ENCODE results near the gene ARID1A.

Gene ARID1A

GRCh38 chr1:26717017-26717491, 21.2 kb downstream of the ARID1A start:
- Histone ChIP-seq H3K4me2 (ENCODE audit: insufficient read depth, low read length) (no peak overlapping the region), H3K4me3 (ENCODE audit: low read depth in 1 of 2, low read length in 2 of 2) (no peak overlapping the region), H2AFZ (ENCODE audit: low read depth, low read length) (no peak overlapping the region), H3K9ac (ENCODE audit: low read depth, low read length) (no peak overlapping the region), H4K20me1 (ENCODE audit: insufficient read depth, low read length) (peaks cover 96% of the 10 kb centered on the region), H3K27ac (ENCODE audit: low read length) (no peak overlapping the region), H3K36me3 (ENCODE audit: insufficient read depth, low read length) (peaks cover 69% of the 10 kb centered on the region), H3K27me3 (ENCODE audit: insufficient read depth, low read length, poor library complexity) (no peaks in the 10 kb centered on the region), H3K4me1 (ENCODE audit: insufficient read depth, low read length) (peaks cover 54% of the 10 kb centered on the region), H3K79me2 (ENCODE audit: insufficient read depth, low read length) (peaks cover 100% of the 10 kb centered on the region), H3K9me3 (ENCODE audit: insufficient read depth, low read length, severe bottlenecking) (no peaks in the 10 kb centered on the region)
- ATAC-seq (ENCODE audit: insufficient read depth, low read depth) (no peak), DNase-seq (no peak)
- no peak for TF ChIP-seq EZH2 (IDR thresholded peaks at IDR 0.05; ENCODE audit: borderline replicate concordance, low read depth, low read length, severe bottlenecking)
- TF ChIP-seq CTCF (IDR thresholded peaks at IDR 0.05; ENCODE audit: borderline replicate concordance, extremely low read depth, low read length, poor library complexity, severe bottlenecking): no peak

- Histone ChIP-seq H3K9ac (ENCODE audit: low read depth, low read length) (no peak overlapping the region), H3K4me1 (ENCODE audit: insufficient read depth, low read length) (peaks cover 74% of the 10 kb centered on the region), H2AFZ (ENCODE audit: low read depth, low read length) (no peak overlapping the region), H3K27me3 (ENCODE audit: insufficient read depth, low read length, poor library complexity) (no peaks in the 10 kb centered on the region), H3K27ac (ENCODE audit: low read length) (no peak overlapping the region), H3K79me2 (ENCODE audit: insufficient read depth, low read length) (peaks cover 100% of the 10 kb centered on the region), H4K20me1 (ENCODE audit: insufficient read depth, low read length) (peaks cover 97% of the 10 kb centered on the region), H3K36me3 (ENCODE audit: insufficient read depth, low read length) (peaks cover 52% of the 10 kb centered on the region), H3K4me3 (ENCODE audit: low read depth in 1 of 2, low read length in 2 of 2) (no peak overlapping the region), H3K9me3 (ENCODE audit: insufficient read depth, low read length, severe bottlenecking) (no peaks in the 10 kb centered on the region), H3K4me2 (ENCODE audit: insufficient read depth, low read length) (no peak overlapping the region)
- ATAC-seq (ENCODE audit: insufficient read depth, low read depth) (no peak), DNase-seq (no peak)
- no peak for TF ChIP-seq EZH2 (IDR thresholded peaks at IDR 0.05; ENCODE audit: borderline replicate concordance, low read depth, low read length, severe bottlenecking)
- TF ChIP-seq CTCF (IDR thresholded peaks at IDR 0.05; ENCODE audit: borderline replicate concordance, extremely low read depth, low read length, poor library complexity, severe bottlenecking): no peak
These were observed 23.4 kb downstream of the ARID1A start for GRCh38 chr1:26719205-26719604.

- H3K9ac ChIP-seq (ENCODE audit: low read depth, low read length): no peak overlapping the region
- no peak for DNase-seq
- peaks cover 62% of the 10 kb centered on the region for H3K4me1 ChIP-seq (ENCODE audit: insufficient read depth, low read length)
- H2AFZ ChIP-seq (ENCODE audit: low read depth, low read length): no peak overlapping the region
- peaks cover 97% of the 10 kb centered on the region for H4K20me1 ChIP-seq (ENCODE audit: insufficient read depth, low read length)
- no peak overlapping the region for H3K4me3 ChIP-seq (ENCODE audit: low read depth in 1 of 2, low read length in 2 of 2)
- H3K27me3 ChIP-seq (ENCODE audit: insufficient read depth, low read length, poor library complexity): no peaks in the 10 kb centered on the region
- ATAC-seq (ENCODE audit: insufficient read depth, low read depth): peak; percentile 42
- TF ChIP-seq EZH2 (IDR thresholded peaks at IDR 0.05; ENCODE audit: borderline replicate concordance, low read depth, low read length, severe bottlenecking): no peak
- no peak for TF ChIP-seq CTCF (IDR thresholded peaks at IDR 0.05; ENCODE audit: borderline replicate concordance, extremely low read depth, low read length, poor library complexity, severe bottlenecking)
- peak overlapping the region; percentile 18; the same call in 1 of the 2 replicates for H3K4me2 ChIP-seq (ENCODE audit: insufficient read depth, low read length)
- no peaks in the 10 kb centered on the region for H3K9me3 ChIP-seq (ENCODE audit: insufficient read depth, low read length, severe bottlenecking)
- peak overlapping the region; percentile 3; the same call in 1 of the 2 replicates for H3K27ac ChIP-seq (ENCODE audit: low read length)
- H3K79me2 ChIP-seq (ENCODE audit: insufficient read depth, low read length): peaks cover 100% of the 10 kb centered on the region
- peaks cover 44% of the 10 kb centered on the region for H3K36me3 ChIP-seq (ENCODE audit: insufficient read depth, low read length)
These were observed 26.0 kb downstream of the ARID1A start for GRCh38 chr1:26721669-26722355.
